ENCODE measurements around the gene OR4D9.

OR4D9 gene

GRCh38 chr11:59475176-59475575 lies 36.2 kb upstream of the OR4D9 start:
- Histone ChIP-seq H3K9me2 (replicated peaks; ENCODE audit: insufficient read depth, low read length) (no peaks in the 10 kb centered on the region), H3K27me3 (ENCODE audit: low read length) (no peaks in the 10 kb centered on the region), H3K9ac (ENCODE audit: low read length) (no peak overlapping the region), H2AFZ (ENCODE audit: low read depth, low read length, severe bottlenecking) (no peak overlapping the region), H3K4me2 (ENCODE audit: low read depth, low read length, poor library complexity, severe bottlenecking) (no peak overlapping the region), H3K9me3 (ENCODE audit: insufficient read depth, low read length) (no peaks in the 10 kb centered on the region), H3F3A (ENCODE audit: insufficient read depth) (no peaks in the 10 kb centered on the region), H3K27ac (ENCODE audit: low read depth, low read length) (no peak overlapping the region), H3K79me2 (ENCODE audit: insufficient read depth, low read length) (no peaks in the 10 kb centered on the region), H3K36me3 (ENCODE audit: low read length) (no peaks in the 10 kb centered on the region), H3K4me3 (ENCODE audit: insufficient read depth, low read length, poor library complexity, severe bottlenecking) (no peak overlapping the region), H4K20me1 (ENCODE audit: low read depth, low read length) (no peaks in the 10 kb centered on the region)
- no peak for TF ChIP-seq CTCF (IDR thresholded peaks at IDR 0.05; ENCODE audit: insufficient read depth, low read length, poor library complexity, severe bottlenecking)
- no peak for TF ChIP-seq EZH2phosphoT487 (conservative IDR thresholded peaks at IDR 0.05; ENCODE audit: low read length)

GRCh38 chr11:59479906-59480305 lies 31.4 kb upstream of the OR4D9 start:
- Histone ChIP-seq H3K4me2 (ENCODE audit: low read depth, low read length, poor library complexity, severe bottlenecking) (no peak overlapping the region), H3F3A (ENCODE audit: insufficient read depth) (no peaks in the 10 kb centered on the region), H2AFZ (ENCODE audit: low read depth, low read length, severe bottlenecking) (no peak overlapping the region), H3K9ac (ENCODE audit: low read length) (no peak overlapping the region), H3K79me2 (ENCODE audit: insufficient read depth, low read length) (no peaks in the 10 kb centered on the region), H4K20me1 (ENCODE audit: low read depth, low read length) (no peaks in the 10 kb centered on the region), H3K4me3 (ENCODE audit: insufficient read depth, low read length, poor library complexity, severe bottlenecking) (no peak overlapping the region), H3K9me2 (replicated peaks; ENCODE audit: insufficient read depth, low read length) (no peaks in the 10 kb centered on the region), H3K9me3 (ENCODE audit: insufficient read depth, low read length) (no peaks in the 10 kb centered on the region), H3K27ac (ENCODE audit: low read depth, low read length) (no peak overlapping the region), H3K27me3 (ENCODE audit: low read length) (no peaks in the 10 kb centered on the region), H3K36me3 (ENCODE audit: low read length) (no peaks in the 10 kb centered on the region)
- no peak for TF ChIP-seq EZH2phosphoT487 (conservative IDR thresholded peaks at IDR 0.05; ENCODE audit: low read length)
- no peak for TF ChIP-seq CTCF (IDR thresholded peaks at IDR 0.05; ENCODE audit: insufficient read depth, low read length, poor library complexity, severe bottlenecking)

GRCh38 chr11:59480359-59480758 lies 31.0 kb upstream of the OR4D9 start:
- Histone ChIP-seq H3K4me2 (ENCODE audit: low read depth, low read length, poor library complexity, severe bottlenecking) (no peak overlapping the region), H3K9me3 (ENCODE audit: insufficient read depth, low read length) (no peaks in the 10 kb centered on the region), H4K20me1 (ENCODE audit: low read depth, low read length) (no peaks in the 10 kb centered on the region), H3K9ac (ENCODE audit: low read length) (no peak overlapping the region), H3K36me3 (ENCODE audit: low read length) (no peaks in the 10 kb centered on the region), H3K4me3 (ENCODE audit: insufficient read depth, low read length, poor library complexity, severe bottlenecking) (no peak overlapping the region), H3K27ac (ENCODE audit: low read depth, low read length) (no peak overlapping the region), H3K79me2 (ENCODE audit: insufficient read depth, low read length) (no peaks in the 10 kb centered on the region), H3K9me2 (replicated peaks; ENCODE audit: insufficient read depth, low read length) (no peaks in the 10 kb centered on the region), H3K27me3 (ENCODE audit: low read length) (no peaks in the 10 kb centered on the region), H3F3A (ENCODE audit: insufficient read depth) (no peaks in the 10 kb centered on the region), H2AFZ (ENCODE audit: low read depth, low read length, severe bottlenecking) (no peak overlapping the region)
- TF ChIP-seq EZH2phosphoT487 (conservative IDR thresholded peaks at IDR 0.05; ENCODE audit: low read length) (no peak), CTCF (IDR thresholded peaks at IDR 0.05; ENCODE audit: insufficient read depth, low read length, poor library complexity, severe bottlenecking) (no peak)
